HS-5 (cell line): ENCODE results near the gene PTPN21.

ENCODE experiments used
- DNase-seq: peaks from one replicate; pipeline ENCODE4 v3.0.0-alpha.2; 2012; ENCODE audit warnings: low read depth

PTPN21 gene

GRCh38 chr14:88504602-88505001 is 50.2 kb downstream of the PTPN21 start:
- DNase-seq: no peak

DNA sequence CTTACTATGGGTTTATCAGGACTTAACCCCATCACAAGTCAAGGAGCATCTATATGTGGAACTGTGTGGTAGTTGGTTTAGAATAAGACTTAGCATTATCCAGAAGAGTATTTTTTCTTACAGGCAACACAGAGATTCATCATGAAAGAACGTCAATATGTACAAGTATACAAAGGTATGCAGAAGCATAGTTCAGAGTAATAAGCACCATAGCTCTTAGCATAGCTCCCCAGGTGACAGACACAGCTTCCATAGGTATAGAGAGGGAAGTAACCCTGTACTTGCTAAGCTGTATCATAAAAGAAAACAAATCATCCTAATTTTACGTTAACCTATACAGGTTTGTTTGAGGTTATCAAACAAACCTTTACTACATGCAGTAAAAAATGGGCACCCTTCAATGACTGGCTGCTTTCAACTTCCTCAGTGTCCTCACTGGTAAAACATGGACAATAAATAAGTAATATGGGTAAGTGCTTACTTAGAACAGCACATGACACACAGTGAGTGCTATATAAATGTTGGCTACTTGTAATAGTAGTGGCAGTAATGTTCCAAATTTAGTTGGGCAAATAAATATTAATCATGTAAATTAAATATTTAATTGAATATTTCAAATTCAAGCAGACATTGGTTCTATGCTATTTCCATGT is 50.9 kb downstream of the PTPN21 start:
- DNase-seq: no peak

GRCh38 chr14:88502740-88503139 is 52.1 kb downstream of the PTPN21 start:
- DNase-seq: no peak

GRCh38 chr14:88500611-88501010 is 54.2 kb downstream of the PTPN21 start:
- DNase-seq: no peak

DNA sequence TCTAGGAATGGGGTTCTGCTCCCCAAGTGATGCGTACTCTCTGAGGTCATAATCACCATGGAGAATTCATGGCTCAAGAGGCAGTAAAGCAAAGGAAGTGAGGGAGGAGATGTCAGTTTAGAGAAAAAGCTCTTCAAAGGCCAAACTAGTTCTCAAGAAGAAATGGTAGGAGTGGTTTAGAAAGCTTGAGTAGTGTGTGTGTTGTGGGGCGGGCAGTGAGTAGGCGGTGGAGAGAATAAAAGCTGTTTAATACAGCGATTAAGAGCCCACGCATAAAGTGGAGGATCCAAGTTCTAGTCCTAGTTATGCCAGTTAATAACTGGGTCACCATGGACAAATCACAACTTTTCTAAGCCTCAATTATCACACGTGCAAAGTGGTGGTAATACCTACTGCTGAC is 55.6 kb downstream of the PTPN21 start:
- DNase-seq: no peak

DNA sequence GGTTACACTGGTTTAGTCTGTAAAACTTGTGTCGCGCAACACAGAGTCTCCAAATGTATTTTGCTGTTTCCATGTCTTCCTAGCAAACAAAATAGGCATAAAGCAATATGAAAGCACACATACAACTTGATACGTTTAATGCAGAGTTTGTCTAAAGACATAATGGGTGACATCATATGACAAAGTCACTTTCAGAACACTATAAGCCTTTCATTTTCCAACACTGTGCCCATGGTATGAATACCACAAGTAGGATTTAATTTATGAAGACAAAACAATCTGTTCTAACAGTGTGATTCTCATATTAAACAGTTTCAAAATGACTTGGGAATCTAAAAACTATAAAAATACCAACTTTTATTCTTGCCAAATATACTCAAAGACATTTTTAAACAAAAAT is 58.4 kb downstream of the PTPN21 start:
- DNase-seq: no peak

DNA sequence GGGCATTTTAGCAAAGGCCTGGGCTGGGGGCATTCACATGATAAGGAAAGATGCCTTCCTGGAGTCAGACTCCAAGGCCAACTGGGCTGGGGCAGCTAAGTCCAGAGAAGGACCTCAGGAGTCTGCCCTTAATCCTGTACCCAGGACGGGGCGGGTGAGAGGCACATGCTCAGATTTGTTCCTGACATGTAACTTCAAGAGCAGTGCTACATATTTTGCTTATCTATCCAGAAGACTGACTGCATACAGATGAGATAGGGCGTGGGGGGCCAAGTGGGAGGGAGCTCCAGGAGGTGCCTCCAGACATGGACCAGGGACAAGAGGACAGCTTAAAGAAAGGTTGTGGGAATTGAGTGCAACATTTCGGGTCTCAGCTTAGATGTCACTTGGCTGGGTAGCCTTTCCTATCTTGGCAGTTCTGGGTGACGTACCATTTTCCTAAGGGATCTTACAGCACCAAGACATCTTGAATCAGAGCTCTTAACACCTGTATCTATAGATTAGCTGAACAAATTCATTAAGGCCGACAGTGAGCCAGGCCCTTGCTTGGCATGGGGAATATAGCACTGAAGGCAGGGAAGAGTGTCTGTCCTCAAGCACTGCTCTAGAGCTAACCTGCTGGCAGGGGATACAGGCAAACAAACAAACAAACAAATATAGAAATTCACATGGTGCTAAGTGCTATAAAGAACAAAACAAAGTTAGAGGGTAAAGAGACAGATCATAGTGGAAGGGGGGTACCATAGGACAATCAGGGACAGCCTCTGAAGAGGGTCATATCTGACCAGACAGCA is 61.2 kb downstream of the PTPN21 start:
- no peak for DNase-seq

DNA sequence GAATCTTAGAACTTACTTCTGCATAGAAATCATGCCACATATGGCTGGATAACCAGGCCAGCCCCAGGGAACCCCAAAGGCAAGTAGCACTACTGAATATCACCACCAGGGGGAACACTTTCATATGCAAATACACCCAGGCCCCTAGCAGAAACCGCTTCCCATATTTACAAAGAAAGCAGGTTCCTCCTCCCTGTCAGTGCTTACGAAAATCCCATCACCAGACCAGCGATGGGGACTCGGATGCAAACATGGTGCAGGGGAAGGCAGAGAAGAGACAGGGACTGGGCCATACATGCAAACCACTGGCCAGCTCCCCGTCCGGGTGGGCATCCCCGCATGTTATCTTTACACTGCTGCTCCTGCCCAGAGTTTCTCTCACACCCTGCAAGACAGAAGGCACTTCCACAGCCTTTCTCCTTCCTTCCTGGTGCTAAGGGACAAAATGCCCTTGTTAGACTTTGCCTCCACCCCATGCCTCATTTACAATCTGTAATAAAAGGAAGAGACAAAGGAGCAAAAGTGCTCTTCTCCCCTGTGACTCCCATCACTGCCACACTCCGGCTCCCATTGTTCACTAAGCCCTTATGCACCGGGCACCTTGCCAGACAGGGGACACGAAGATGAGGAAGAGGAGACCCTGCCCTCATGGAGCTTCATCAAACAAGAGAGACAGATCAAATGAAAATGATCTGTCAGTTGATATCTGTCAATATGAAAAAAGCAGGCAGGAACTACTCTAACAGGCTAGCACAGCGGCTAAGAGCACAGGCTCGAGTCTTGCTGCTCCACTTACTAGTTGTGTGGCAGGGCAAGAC is 62.3 kb downstream of the PTPN21 start:
- DNase-seq: no peak

DNA sequence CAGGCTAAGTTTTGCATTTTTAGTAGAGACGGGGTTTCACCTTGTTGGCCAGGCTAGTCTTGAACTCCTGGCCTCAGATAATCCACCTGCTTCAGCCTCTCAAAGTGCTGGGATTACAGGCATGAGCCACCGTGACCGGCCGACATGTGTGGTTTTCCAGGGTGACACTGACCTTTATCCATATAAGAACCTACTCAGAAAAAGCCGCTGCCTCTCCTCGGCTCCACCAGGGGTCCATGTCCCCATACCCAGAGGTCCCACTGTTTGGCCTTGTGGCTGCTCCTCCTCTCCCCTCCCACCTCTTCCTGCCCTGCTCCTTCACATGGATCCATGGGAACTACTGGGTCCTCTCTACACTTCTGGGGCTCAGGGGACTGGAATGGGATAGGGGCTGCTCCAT is 64.6 kb downstream of the PTPN21 start:
- DNase-seq: no peak

GRCh38 chr14:88488897-88489296 is 65.9 kb downstream of the PTPN21 start:
- DNase-seq: no peak

DNA sequence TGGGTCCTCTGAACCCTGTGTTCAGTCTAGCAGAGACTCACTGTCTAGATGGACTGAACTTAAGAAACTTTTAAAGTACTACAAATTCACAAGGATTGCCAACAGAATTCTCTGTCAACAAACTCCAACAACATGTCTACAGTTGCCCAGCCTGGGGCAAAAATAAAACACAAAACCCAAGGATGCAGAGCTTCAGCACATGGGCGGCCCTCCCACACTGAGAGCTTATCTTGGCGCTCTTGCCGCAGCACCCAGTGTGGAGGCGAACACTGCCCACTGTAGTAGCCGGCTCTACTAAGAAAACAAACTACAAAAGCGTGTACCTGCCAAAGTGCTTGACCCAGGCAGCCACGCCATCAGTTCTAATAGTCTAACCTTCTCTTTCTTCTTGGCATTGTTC is 66.7 kb downstream of the PTPN21 start:
- DNase-seq: no peak

DNA sequence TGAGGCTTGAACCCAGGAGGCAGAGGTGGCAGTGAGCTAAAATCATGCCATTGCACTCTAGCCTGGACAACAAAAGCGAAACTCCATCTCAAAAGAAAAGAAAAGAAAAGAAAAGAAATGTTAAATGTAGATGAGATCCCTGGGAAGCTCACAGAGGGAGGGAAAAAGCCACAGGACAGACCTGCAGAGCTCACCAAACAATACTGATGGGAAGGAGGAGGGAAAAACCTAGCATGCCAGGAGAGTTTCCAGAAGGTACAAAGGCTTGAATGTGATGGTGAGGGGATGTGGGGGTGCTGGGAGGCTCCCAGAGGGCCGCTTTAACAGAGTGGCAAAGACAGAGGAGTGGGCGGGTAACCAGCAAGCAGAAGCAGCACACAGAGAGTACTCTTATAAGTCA is 72.3 kb downstream of the PTPN21 start:
- no peak for DNase-seq

DNA sequence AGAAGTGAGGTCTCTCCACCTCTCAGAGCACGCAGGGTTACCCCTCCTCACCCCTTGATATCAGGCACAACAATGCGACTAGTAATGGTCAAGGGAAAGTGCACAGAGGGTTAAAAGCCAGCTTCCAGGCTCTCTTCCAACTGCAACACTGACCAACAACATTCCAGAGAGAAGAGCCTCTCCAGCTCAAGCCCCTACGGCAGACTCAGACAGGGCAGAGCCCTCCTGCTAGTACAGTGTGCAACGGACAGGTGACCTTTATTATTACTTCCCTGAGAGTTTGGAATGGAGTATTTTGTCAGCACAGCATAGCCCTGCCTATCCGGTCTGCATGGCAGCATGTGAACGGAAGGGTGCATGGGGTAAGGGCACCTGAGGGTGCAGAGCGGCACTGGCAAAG is 73.0 kb downstream of the PTPN21 start:
- no peak for DNase-seq

DNA sequence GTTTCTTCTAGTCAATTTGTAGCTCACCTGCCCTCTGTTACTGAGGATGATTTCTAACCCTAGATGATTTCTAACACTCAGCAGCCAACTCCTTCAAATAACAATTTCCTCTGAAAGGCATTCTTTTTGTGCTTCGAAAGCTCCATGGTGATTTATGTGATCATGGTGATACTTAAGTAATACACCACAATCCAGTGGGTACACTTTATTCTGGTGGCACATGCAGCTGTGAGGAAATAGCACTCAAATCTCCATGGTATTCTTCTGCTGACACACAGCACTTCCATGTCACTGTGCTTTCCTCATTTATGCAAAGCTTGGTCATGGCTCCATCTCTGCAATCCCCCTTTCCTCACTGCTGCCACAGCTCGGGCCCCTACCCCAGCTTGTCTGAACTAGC is 73.7 kb downstream of the PTPN21 start:
- no peak for DNase-seq

DNA sequence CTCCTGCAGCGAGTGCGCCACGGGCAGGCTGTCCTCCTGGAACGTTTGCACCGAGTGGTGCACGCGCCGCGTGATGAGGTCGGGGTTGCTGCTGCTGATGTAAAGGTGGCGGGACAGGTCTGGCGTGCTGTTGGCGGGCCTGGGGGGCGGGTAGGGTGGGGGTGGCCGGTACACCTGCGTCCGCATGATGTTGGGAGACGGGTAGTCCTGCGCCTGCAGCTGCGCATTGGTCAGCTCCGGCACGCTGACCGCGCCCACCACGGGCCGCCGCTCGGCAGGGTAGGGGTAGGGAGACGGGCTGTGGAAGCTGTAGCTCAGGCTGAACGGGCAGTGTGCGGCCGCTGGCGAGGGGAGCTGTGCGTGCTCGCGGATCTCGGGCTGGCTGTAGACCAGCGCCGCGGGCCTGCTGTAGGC is 75.2 kb downstream of the PTPN21 start:
- no peak for DNase-seq

- DNase-seq: no peak
These were observed 75.9 kb downstream of the PTPN21 start for GRCh38 chr14:88478931-88479330.

DNA sequence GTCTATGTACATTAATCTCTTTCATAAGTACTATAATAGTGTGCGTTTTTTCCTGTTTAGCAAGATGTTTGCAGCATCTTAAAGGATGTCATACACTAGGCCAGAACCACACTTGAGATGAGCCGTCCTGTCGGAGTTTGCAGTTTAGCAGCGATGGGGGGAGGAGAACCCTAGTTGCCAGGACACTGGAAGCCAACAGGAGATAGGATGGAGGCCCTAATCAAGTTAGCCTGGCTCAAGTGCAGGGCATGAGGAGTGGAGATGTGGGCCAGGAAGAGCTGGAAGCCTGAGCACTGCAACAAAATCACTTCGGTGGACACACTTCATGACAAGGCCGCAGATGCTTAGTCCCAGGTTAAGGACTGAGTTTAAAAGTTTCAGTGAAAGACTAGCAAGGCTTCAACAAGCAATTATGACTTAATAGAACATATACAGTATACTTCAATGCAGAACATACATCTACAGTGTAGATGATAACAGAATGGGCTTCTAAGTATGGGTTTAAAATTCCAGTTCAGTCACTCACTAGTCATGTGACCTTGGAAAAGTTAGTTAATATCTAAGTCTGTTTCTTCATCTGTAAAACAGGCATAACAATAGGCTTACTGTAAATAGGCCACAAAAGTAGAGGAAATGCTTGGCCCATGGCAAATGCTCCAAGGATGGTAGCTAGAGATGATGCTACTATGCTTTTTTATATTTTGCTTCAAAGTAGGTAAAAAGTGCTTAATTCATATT is 77.1 kb downstream of the PTPN21 start:
- no peak for DNase-seq

DNA sequence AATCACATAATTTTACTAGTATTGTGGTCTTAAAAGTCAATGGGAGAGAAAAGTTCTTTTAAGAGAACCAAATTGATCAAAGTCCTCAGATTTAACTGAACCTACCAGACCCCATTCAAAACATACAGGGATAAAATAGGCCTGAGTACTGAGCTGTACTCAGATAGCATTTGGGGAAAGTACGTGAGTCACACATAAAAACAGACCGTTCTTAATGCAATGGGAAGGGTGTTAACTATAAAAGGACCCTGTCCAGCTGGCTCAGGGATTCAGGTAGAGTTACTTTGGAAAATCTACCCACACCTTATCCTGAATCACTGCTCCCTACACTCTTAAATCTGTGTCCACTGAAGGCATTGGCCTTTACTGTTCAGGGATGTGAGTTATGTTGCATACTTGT is 78.0 kb downstream of the PTPN21 start:
- DNase-seq: no peak

GRCh38 chr14:88476214-88476774 is 78.5 kb downstream of the PTPN21 start:
- no peak for DNase-seq

DNA sequence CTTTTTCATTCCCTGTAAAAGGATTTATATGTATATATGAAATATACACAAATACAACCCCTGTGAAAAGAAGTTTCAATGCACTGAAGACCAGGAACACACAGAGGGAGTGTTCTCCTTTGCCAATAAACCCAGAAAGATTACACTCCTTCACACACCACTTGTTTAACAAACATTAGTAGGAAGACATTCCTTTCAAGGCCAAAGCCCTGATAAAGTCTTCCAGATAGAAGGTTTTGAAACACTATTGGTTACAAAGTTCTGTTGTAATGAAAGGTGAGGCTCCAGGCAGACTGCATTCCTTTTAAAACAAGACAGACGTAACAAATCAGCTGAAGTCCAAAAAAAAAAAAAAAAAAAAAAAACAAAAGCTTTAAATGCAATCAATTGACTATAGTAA is 81.0 kb downstream of the PTPN21 start:
- DNase-seq: no peak

DNA sequence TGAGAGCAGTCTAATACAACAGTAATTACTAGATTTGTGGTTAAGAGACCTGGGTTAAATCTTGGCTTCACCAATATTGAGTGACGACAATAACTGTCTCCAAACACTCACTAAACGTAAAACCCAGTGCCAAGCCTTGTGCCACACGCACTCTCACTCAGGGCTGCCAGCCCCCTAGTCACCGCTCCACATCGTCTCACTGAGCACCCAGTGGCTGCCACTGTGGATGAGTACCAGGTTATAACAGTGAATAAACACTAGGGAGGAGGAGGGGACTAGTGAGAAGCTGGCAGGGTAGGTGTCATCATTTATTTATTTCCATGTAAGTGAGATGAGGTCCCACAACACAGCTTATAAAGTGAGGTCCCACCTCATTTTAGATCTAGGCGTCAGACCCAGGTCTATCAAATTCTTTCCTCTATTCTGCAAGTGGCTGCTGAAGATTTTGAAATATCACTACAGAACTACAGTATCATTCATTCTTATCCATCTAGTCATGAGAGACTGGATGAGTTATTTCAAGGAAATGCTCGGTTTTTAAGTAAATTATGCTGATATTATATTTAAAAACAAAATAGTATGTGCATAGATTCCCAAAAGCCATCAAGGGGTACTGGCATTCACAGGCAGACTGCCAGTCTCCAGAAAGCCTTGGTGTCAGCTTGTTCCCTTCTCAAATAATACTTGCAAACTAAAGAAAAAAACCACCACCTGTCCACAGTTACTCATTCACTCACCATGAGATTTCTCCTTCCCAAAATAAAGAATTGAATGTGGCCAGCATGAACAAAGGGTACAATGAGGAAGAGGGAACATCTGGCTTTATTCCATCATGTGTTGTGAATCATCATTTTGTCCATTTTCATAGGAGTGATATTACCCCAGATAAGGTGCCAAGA is 84.0 kb downstream of the PTPN21 start:
- no peak for DNase-seq
